Glomerular visceral epithelial cell (primary cell): ENCODE data around the gene ZYG11A.
"Not testable (repeated sequence)": the region's sequence is repeated elsewhere in the genome, so short reads cannot be mapped to it uniquely, and the experiment has no call there.

Experiments used
- DNase-seq: peaks from one replicate; pipeline ENCODE4 v3.0.0-alpha.2; 2016; ENCODE audit errors: extremely low spot score

The ZYG11A gene

GRCh38 chr1:52842643-52843310 lies at the start of gene ZYG11A:
ZYG11A (plus strand) TSS chr1:52842760; CDS start chr1:52842884, 124 bp downstream.
- peak; percentile 95 for DNase-seq

GRCh38 chr1:52793717-52794116 lies 48.8 kb upstream of the ZYG11A start:
- not testable (repeated sequence) for DNase-seq

- no peak for DNase-seq
Measured at GRCh38 chr1:52795464-52795863, 47.1 kb upstream of the ZYG11A start.

- DNase-seq, result no peak
Measured at GRCh38 chr1:52798331-52798730, 44.2 kb upstream of the ZYG11A start.

- no peak for DNase-seq
Measured at GRCh38 chr1:52801011-52801410, 41.5 kb upstream of the ZYG11A start.

- not testable (repeated sequence) for DNase-seq
Measured at GRCh38 chr1:52804083-52804482, 38.5 kb upstream of the ZYG11A start.

GRCh38 chr1:52814465-52814864 lies 28.1 kb upstream of the ZYG11A start:
- DNase-seq, result peak; percentile 17

- not testable (repeated sequence) for DNase-seq
Measured at GRCh38 chr1:52820830-52821229, 21.7 kb upstream of the ZYG11A start.

- no peak for DNase-seq
Measured at GRCh38 chr1:52825868-52826267, 16.7 kb upstream of the ZYG11A start.

- DNase-seq, result no peak
Measured at GRCh38 chr1:52834798-52835197, 7.8 kb upstream of the ZYG11A start.

- DNase-seq, result no peak
Measured at GRCh38 chr1:52836035-52836434, 6.5 kb upstream of the ZYG11A start.

GRCh38 chr1:52839175-52839574 lies 3.4 kb upstream of the ZYG11A start:
- not testable (repeated sequence) for DNase-seq

- not testable (repeated sequence) for DNase-seq
Measured at GRCh38 chr1:52845119-52845518, 2.6 kb downstream of the ZYG11A start.

GRCh38 chr1:52848423-52848822 lies 5.9 kb downstream of the ZYG11A start:
- DNase-seq, result no peak

GRCh38 chr1:52850951-52851350 lies 8.4 kb downstream of the ZYG11A start:
- no peak for DNase-seq

- DNase-seq, result no peak
Measured at GRCh38 chr1:52852854-52853253, 10.3 kb downstream of the ZYG11A start.

GRCh38 chr1:52855584-52855983 lies 13.0 kb downstream of the ZYG11A start:
- DNase-seq, result no peak

- no peak for DNase-seq
Measured at GRCh38 chr1:52856026-52856425, 13.5 kb downstream of the ZYG11A start.

- no peak for DNase-seq
Measured at GRCh38 chr1:52857443-52857842, 14.9 kb downstream of the ZYG11A start.

GRCh38 chr1:52862666-52863458 lies 20.3 kb downstream of the ZYG11A start:
- no peak for DNase-seq

GRCh38 chr1:52867087-52867863 lies 24.7 kb downstream of the ZYG11A start:
- no peak for DNase-seq

- not testable (repeated sequence) for DNase-seq
Measured at GRCh38 chr1:52869727-52870126, 27.2 kb downstream of the ZYG11A start.
